ENCODE data around the gene MAML3. TPM values are rescaled to one million over a fixed set of nuclear protein-coding genes. Genes with fewer than 3 reads are reported as not detected.

Gene MAML3
- total RNA-seq, 1 donor from 2014 or later: 2.7 TPM

- no peaks in the 10 kb centered on the region for H3K36me3 ChIP-seq (ENCODE audit: control insufficient read depth, insufficient read depth, low read length)
- DNase-seq (ENCODE audit: low read depth): no peak
- TF ChIP-seq, protein P1, sequence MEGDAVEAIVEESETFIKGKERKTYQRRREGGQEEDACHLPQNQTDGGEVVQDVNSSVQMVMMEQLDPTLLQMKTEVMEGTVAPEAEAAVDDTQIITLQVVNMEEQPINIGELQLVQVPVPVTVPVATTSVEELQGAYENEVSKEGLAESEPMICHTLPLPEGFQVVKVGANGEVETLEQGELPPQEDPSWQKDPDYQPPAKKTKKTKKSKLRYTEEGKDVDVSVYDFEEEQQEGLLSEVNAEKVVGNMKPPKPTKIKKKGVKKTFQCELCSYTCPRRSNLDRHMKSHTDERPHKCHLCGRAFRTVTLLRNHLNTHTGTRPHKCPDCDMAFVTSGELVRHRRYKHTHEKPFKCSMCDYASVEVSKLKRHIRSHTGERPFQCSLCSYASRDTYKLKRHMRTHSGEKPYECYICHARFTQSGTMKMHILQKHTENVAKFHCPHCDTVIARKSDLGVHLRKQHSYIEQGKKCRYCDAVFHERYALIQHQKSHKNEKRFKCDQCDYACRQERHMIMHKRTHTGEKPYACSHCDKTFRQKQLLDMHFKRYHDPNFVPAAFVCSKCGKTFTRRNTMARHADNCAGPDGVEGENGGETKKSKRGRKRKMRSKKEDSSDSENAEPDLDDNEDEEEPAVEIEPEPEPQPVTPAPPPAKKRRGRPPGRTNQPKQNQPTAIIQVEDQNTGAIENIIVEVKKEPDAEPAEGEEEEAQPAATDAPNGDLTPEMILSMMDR (IDR thresholded peaks at IDR 0.05; ENCODE audit: insufficient read depth, low read length, poor library complexity, severe bottlenecking): no peak
- H3K27me3 ChIP-seq (ENCODE audit: control insufficient read depth, insufficient read depth, low read length): no peaks in the 10 kb centered on the region
- H3K4me3 ChIP-seq (ENCODE audit: low read depth, low read length): no peak overlapping the region
These were observed 47.6 kb downstream of the MAML3 start for GRCh38 chr4:140106289-140106844.

DNA sequence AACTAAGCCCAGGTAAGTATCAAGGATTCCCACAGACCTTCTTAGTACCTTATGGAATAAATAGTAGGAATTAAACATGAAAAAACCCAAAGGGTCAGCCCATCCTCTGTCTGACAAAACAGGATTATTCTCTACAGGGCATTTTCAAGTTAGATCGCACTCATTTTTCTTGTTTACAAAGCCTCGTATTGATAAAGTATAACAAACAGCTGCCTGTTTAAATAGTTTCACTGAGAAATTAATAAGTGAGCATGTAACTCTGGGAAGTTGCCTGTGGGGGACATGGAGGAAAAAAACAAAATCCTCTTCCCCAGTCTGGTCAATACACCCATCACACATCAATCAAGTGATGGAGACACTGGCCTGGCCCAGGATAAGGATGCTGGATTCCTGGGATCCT is 48.5 kb downstream of the MAML3 start:
- TF ChIP-seq, protein P1 (IDR thresholded peaks at IDR 0.05; ENCODE audit: insufficient read depth, low read length, poor library complexity, severe bottlenecking): no peak
- Histone ChIP-seq H3K27me3 (ENCODE audit: control insufficient read depth, insufficient read depth, low read length) (no peaks in the 10 kb centered on the region), H3K36me3 (ENCODE audit: control insufficient read depth, insufficient read depth, low read length) (no peaks in the 10 kb centered on the region), H3K4me3 (ENCODE audit: low read depth, low read length) (no peak overlapping the region)
- no peak for DNase-seq (ENCODE audit: low read depth)

GRCh38 chr4:140103676-140104075 is 50.3 kb downstream of the MAML3 start:
- Histone ChIP-seq H3K4me3 (ENCODE audit: low read depth, low read length) (no peak overlapping the region), H3K36me3 (ENCODE audit: control insufficient read depth, insufficient read depth, low read length) (no peaks in the 10 kb centered on the region), H3K27me3 (ENCODE audit: control insufficient read depth, insufficient read depth, low read length) (no peaks in the 10 kb centered on the region)
- TF ChIP-seq, protein P1 (IDR thresholded peaks at IDR 0.05; ENCODE audit: insufficient read depth, low read length, poor library complexity, severe bottlenecking): no peak
- no peak for DNase-seq (ENCODE audit: low read depth)

- TF ChIP-seq, protein P1 (IDR thresholded peaks at IDR 0.05; ENCODE audit: insufficient read depth, low read length, poor library complexity, severe bottlenecking): no peak
- Histone ChIP-seq H3K4me3 (ENCODE audit: low read depth, low read length) (no peak overlapping the region), H3K36me3 (ENCODE audit: control insufficient read depth, insufficient read depth, low read length) (no peaks in the 10 kb centered on the region), H3K27me3 (ENCODE audit: control insufficient read depth, insufficient read depth, low read length) (no peaks in the 10 kb centered on the region)
- no peak for DNase-seq (ENCODE audit: low read depth)
These were observed 51.6 kb downstream of the MAML3 start for GRCh38 chr4:140102421-140102820.

GRCh38 chr4:140100771-140101170 is 53.2 kb downstream of the MAML3 start:
- no peak overlapping the region for H3K4me3 ChIP-seq (ENCODE audit: low read depth, low read length)
- no peaks in the 10 kb centered on the region for H3K36me3 ChIP-seq (ENCODE audit: control insufficient read depth, insufficient read depth, low read length)
- no peaks in the 10 kb centered on the region for H3K27me3 ChIP-seq (ENCODE audit: control insufficient read depth, insufficient read depth, low read length)
- no peak for DNase-seq (ENCODE audit: low read depth)
- TF ChIP-seq, protein P1 (IDR thresholded peaks at IDR 0.05; ENCODE audit: insufficient read depth, low read length, poor library complexity, severe bottlenecking): no peak

- no peak for DNase-seq (ENCODE audit: low read depth)
- TF ChIP-seq, protein P1 (IDR thresholded peaks at IDR 0.05; ENCODE audit: insufficient read depth, low read length, poor library complexity, severe bottlenecking): no peak
- no peaks in the 10 kb centered on the region for H3K27me3 ChIP-seq (ENCODE audit: control insufficient read depth, insufficient read depth, low read length)
- H3K36me3 ChIP-seq (ENCODE audit: control insufficient read depth, insufficient read depth, low read length): no peaks in the 10 kb centered on the region
- no peak overlapping the region for H3K4me3 ChIP-seq (ENCODE audit: low read depth, low read length)
These were observed 54.0 kb downstream of the MAML3 start for GRCh38 chr4:140099983-140100382.

Data from kidney epithelial cell (primary cell).